NCI-H146 treated with DMSO at 0.1 percent for 48 hours (cell line): ENCODE measurements around the gene CTSL.

Source experiments
- DNase-seq: peaks from one replicate; lab custom pipeline; 2025; ENCODE audit not compliant: unreplicated experiment; lab: John Stamatoyannopoulos, UW

Gene CTSL

GRCh38 chr9:87725900-87726709 is at the start of gene CTSL:
CTSL (plus strand) TSS chr9:87726119; CDS start chr9:87727604, 1,485 bp downstream.
- DNase-seq = no peak

- no peak for DNase-seq
Observed at GRCh38 chr9:87676976-87677775, 48.7 kb upstream of the CTSL start.

GRCh38 chr9:87677776-87678587 is 47.9 kb upstream of the CTSL start:
- DNase-seq = no peak

- peak; percentile 5 for DNase-seq
Observed at GRCh38 chr9:87678650-87679355, 47.1 kb upstream of the CTSL start.

GRCh38 chr9:87681271-87682061 is 44.5 kb upstream of the CTSL start:
- no peak for DNase-seq

GRCh38 chr9:87682085-87682484 is 43.8 kb upstream of the CTSL start:
- DNase-seq = no peak

- no peak for DNase-seq
Observed at GRCh38 chr9:87682618-87683017, 43.3 kb upstream of the CTSL start.

- DNase-seq = no peak
Observed at GRCh38 chr9:87683751-87684626, 41.9 kb upstream of the CTSL start.

GRCh38 chr9:87684627-87685219 is 41.2 kb upstream of the CTSL start:
- DNase-seq = no peak

GRCh38 chr9:87685441-87685840 is 40.5 kb upstream of the CTSL start:
- no peak for DNase-seq

GRCh38 chr9:87685871-87686519 is 39.9 kb upstream of the CTSL start:
- DNase-seq = no peak

GRCh38 chr9:87686520-87687090 is 39.3 kb upstream of the CTSL start:
- no peak for DNase-seq

GRCh38 chr9:87687207-87687606 is 38.7 kb upstream of the CTSL start:
- no peak for DNase-seq

- DNase-seq = no peak
Observed at GRCh38 chr9:87694236-87694755, 31.6 kb upstream of the CTSL start.

GRCh38 chr9:87695523-87695922 is 30.4 kb upstream of the CTSL start:
- DNase-seq = no peak

GRCh38 chr9:87696641-87697040 is 29.3 kb upstream of the CTSL start:
- DNase-seq = no peak

GRCh38 chr9:87698069-87698809 is 27.7 kb upstream of the CTSL start:
- DNase-seq = no peak
